Measurements from ENCODE around the gene CBX8.
A peak's percentile ranks its signal among the peaks of the same experiment; 100 is the strongest.

Gene CBX8

GRCh38 chr17:79811011-79811867 lies 14.4 kb upstream of the CBX8 start:
- peak; percentile 61 for DNase-seq (ENCODE audit: extremely low spot score)

GRCh38 chr17:79810130-79811010 lies 13.5 kb upstream of the CBX8 start:
- POLR2A ChIA-PET, result interaction anchor here (1.0 to 5.4 kb wide), 6 partner anchors 12 to 183 kb away, joined by 3 to 58 read pairs (median 25); partner anchors contain the start of genes CBX4 and CBX8
- CTCF ChIA-PET, result interaction anchor here (0.6 to 2.0 kb wide), 12 partner anchors 9 to 160 kb away, joined by 3 to 11 read pairs (median 3); partner anchors contain the start of gene CBX8
- DNase-seq (ENCODE audit: extremely low spot score), result peak; percentile 91
- TF ChIP-seq FOXM1 (IDR thresholded peaks at IDR 0.05; ENCODE audit: borderline replicate concordance) (no peak), L3MBTL2 (conservative IDR thresholded peaks at IDR 0.05) (peak; percentile 67), NFRKB (IDR thresholded peaks at IDR 0.05) (no peak), CTBP1 (IDR thresholded peaks at IDR 0.05; ENCODE audit: borderline replicate concordance) (0 out of 2 replicates have a peak, but pooled peaks have one; percentile 11), TARDBP (IDR thresholded peaks at IDR 0.05) (peak; percentile 75)

More at GRCh38 chr17:79811011-79811867, 14.4 kb upstream of the CBX8 start:
- TF ChIP-seq FOXA1 (IDR thresholded peaks at IDR 0.05) (no peak), HDGF (IDR thresholded peaks at IDR 0.05; ENCODE audit: borderline replicate concordance) (no peak), TARDBP (IDR thresholded peaks at IDR 0.05) (peak; percentile 49; the same call in 1 of the 2 replicates), FOXK2 (IDR thresholded peaks at IDR 0.05) (no peak)
- POLR2A ChIA-PET, result interaction anchor here (2.3 to 5.4 kb wide), 5 partner anchors 13 to 182 kb away, joined by 17 to 58 read pairs (median 33); partner anchors contain the start of genes CBX4 and CBX8
- CTCF ChIA-PET, result interaction anchor here (0.6 to 2.0 kb wide), 16 partner anchors 10 to 181 kb away, joined by 3 to 11 read pairs (median 3); partner anchors contain the start of genes CBX2 and CBX8

GRCh38 chr17:79809530-79810129 lies 12.8 kb upstream of the CBX8 start:
- POLR2A ChIA-PET, result interaction anchor here (1.0 to 4.4 kb wide), 4 partner anchors 12 to 184 kb away, joined by 3 to 38 read pairs (median 18); partner anchors contain the start of gene CBX8
- CTCF ChIA-PET, result interaction anchor here (0.8 to 2.0 kb wide), 2 partner anchors 19 to 26 kb away, joined by 3 to 11 read pairs; no protein-coding TSS in a partner anchor
- TF ChIP-seq ZNF384 (IDR thresholded peaks at IDR 0.05) (no peak), SP1 (IDR thresholded peaks at IDR 0.05) (no peak), FOXA1 (IDR thresholded peaks at IDR 0.05) (no peak), ARNT (IDR thresholded peaks at IDR 0.05) (no peak), HDGF (IDR thresholded peaks at IDR 0.05; ENCODE audit: borderline replicate concordance) (no peak), SUZ12 (IDR thresholded peaks at IDR 0.05) (no peak), LEF1 (IDR thresholded peaks at IDR 0.05; ENCODE audit: borderline replicate concordance) (no peak), BHLHE40 (IDR thresholded peaks at IDR 0.05; ENCODE audit: borderline replicate concordance) (no peak), CTBP1 (IDR thresholded peaks at IDR 0.05; ENCODE audit: borderline replicate concordance) (no peak), ELF4 (IDR thresholded peaks at IDR 0.05) (no peak), L3MBTL2 (conservative IDR thresholded peaks at IDR 0.05) (no peak), FOXK2 (IDR thresholded peaks at IDR 0.05) (no peak), PKNOX1 (IDR thresholded peaks at IDR 0.05) (no peak), FOXM1 (IDR thresholded peaks at IDR 0.05; ENCODE audit: borderline replicate concordance) (no peak), NFRKB (IDR thresholded peaks at IDR 0.05) (no peak), TARDBP (IDR thresholded peaks at IDR 0.05) (no peak)
- no peak for DNase-seq (ENCODE audit: extremely low spot score)

- ChIA-PET POLR2A (interaction anchor here (0.8 to 3.9 kb wide), 4 partner anchors 9 to 185 kb away, joined by 4 to 33 read pairs (median 6); partner anchors contain the start of gene CBX8), CTCF (interaction anchor here (0.6 to 1.6 kb wide), 7 partner anchors 9 to 110 kb away, joined by 3 to 6 read pairs (median 3); partner anchors contain the start of genes CBX4 and CBX8)
- TF ChIP-seq FOXA1 (IDR thresholded peaks at IDR 0.05), result no peak
- DNase-seq (ENCODE audit: extremely low spot score), result no peak
Observed at GRCh38 chr17:79808763-79809529, 12.1 kb upstream of the CBX8 start.

GRCh38 chr17:79806863-79807720 lies 10.2 kb upstream of the CBX8 start:
- DNase-seq (ENCODE audit: extremely low spot score), result no peak
- TF ChIP-seq LEF1 (IDR thresholded peaks at IDR 0.05; ENCODE audit: borderline replicate concordance) (no peak), SP1 (IDR thresholded peaks at IDR 0.05) (no peak), ARNT (IDR thresholded peaks at IDR 0.05) (no peak), TARDBP (IDR thresholded peaks at IDR 0.05) (no peak), NFRKB (IDR thresholded peaks at IDR 0.05) (no peak), ELF4 (IDR thresholded peaks at IDR 0.05) (no peak), BHLHE40 (IDR thresholded peaks at IDR 0.05; ENCODE audit: borderline replicate concordance) (no peak), FOXK2 (IDR thresholded peaks at IDR 0.05) (no peak), ZNF384 (IDR thresholded peaks at IDR 0.05) (no peak), FOXM1 (IDR thresholded peaks at IDR 0.05; ENCODE audit: borderline replicate concordance) (no peak), FOXA1 (IDR thresholded peaks at IDR 0.05) (no peak), HDGF (IDR thresholded peaks at IDR 0.05; ENCODE audit: borderline replicate concordance) (no peak), L3MBTL2 (conservative IDR thresholded peaks at IDR 0.05) (no peak)
- ChIA-PET POLR2A (interaction anchor here (1.1 to 1.5 kb wide), 5 partner anchors 10 to 185 kb away, joined by 3 to 9 read pairs (median 4); partner anchors contain the start of gene CBX8), CTCF (interaction anchor here (1.6 kb wide), 2 partner anchors 28 to 32 kb away, joined by 4 to 6 read pairs; partner anchors contain the start of gene CBX4)
